HepG2 (cell line): ENCODE measurements around the gene BBIP1. TPM values are rescaled to one million over a fixed set of nuclear protein-coding genes. Genes with fewer than 3 reads are reported as not detected.

Experiments used
- ASH2L ChIP-seq: fragments of 300-600, 200-600 bp; sonication (generic); IDR thresholded peaks from 2 replicates; pipeline ENCODE4 v1.7.0; 2017; ENCODE audit warnings: low read depth, mild to moderate bottlenecking, moderate library complexity, mixed read lengths, low read length; ENCODE audit not compliant: insufficient read length
- ATF3 ChIP-seq: sonication (generic); formaldehyde crosslinking; IDR thresholded peaks from 2 replicates; pipeline ENCODE4 v1.4.0; 2020; ENCODE audit warnings: missing genetic modification reagents
- CREB1 ChIP-seq, 2 experiments: fragments of 450-650 bp in 1 of 2; IDR thresholded peaks; 2 replicates each; pipeline ENCODE4 v1.6.1; 2016 to 2017; ENCODE audit warnings: control low read depth in 1 of 2, mild to moderate bottlenecking in 1 of 2, missing compliant biosample characterization in 1 of 2, missing genetic modification characterization in 1 of 2
- CREBL2 ChIP-seq: sonication (generic); formaldehyde crosslinking; IDR thresholded peaks from 2 replicates; pipeline ENCODE4 v1.8.1; 2023; ENCODE audit warnings: missing genetic modification reagents, mild to moderate bottlenecking, borderline replicate concordance
- HCFC1 ChIP-seq: fragments of 150-350 bp; IDR thresholded peaks from 2 replicates; pipeline ENCODE4 v1.6.1; 2014; ENCODE audit warnings: low read depth, low read length
- HINFP ChIP-seq: sonication (generic); formaldehyde crosslinking; IDR thresholded peaks from 2 replicates; pipeline ENCODE4 v1.4.0; 2020; ENCODE audit warnings: low read depth, mild to moderate bottlenecking, missing genetic modification reagents
- HNRNPH1 ChIP-seq: fragments of 200-400 bp; formaldehyde crosslinking; optimal IDR thresholded peaks from 2 replicates; pipeline ENCODE3; 2017; ENCODE audit warnings: mild to moderate bottlenecking, low read depth, low read length
- HNRNPUL1 ChIP-seq: fragments of 200-400 bp; formaldehyde crosslinking; IDR thresholded peaks from 2 replicates; pipeline ENCODE4 v1.6.1; 2017; ENCODE audit warnings: low read depth, mild to moderate bottlenecking, low read length, moderate library complexity
- KLF9 ChIP-seq: IDR thresholded peaks from 2 replicates; pipeline ENCODE4 v1.6.1; 2016; ENCODE audit warnings: low read depth
- LRRFIP1 ChIP-seq: sonication (generic); formaldehyde crosslinking; conservative IDR thresholded peaks from 2 replicates; pipeline ENCODE4 v1.4.0; 2020; ENCODE audit warnings: missing genetic modification reagents
- NCOR1 ChIP-seq: fragments of 200-600 bp; sonication (generic); IDR thresholded peaks from 2 replicates; pipeline ENCODE4 v1.7.0; 2017; ENCODE audit warnings: antibody characterized with exemption, low read length, borderline replicate concordance
- SIN3A ChIP-seq: IDR thresholded peaks from 2 replicates; pipeline ENCODE4 v1.6.1; 2011; ENCODE audit warnings: low read depth, mild to moderate bottlenecking, control low read depth, low read length, borderline replicate concordance
- SOX5 ChIP-seq: IDR thresholded peaks from 2 replicates; pipeline ENCODE4 v1.6.1; 2016; ENCODE audit warnings: borderline replicate concordance
- SRSF4 ChIP-seq: fragments of 200-400 bp; formaldehyde crosslinking; IDR thresholded peaks from one replicate; pipeline ENCODE4 v1.6.1; 2018; ENCODE audit warnings: mild to moderate bottlenecking, low read depth, low read length, moderate library complexity; ENCODE audit not compliant: poor library complexity, severe bottlenecking
- ZFP82 ChIP-seq: sonication (generic); formaldehyde crosslinking; IDR thresholded peaks from 2 replicates; pipeline ENCODE4 v1.5.1; 2020; ENCODE audit warnings: mild to moderate bottlenecking, missing genetic modification reagents, borderline replicate concordance
- ZNF17 ChIP-seq: sonication (generic); formaldehyde crosslinking; IDR thresholded peaks from 2 replicates; pipeline ENCODE4 v1.5.0; 2020; ENCODE audit warnings: mild to moderate bottlenecking, missing genetic modification reagents
- ZNF296 ChIP-seq: sonication (generic); formaldehyde crosslinking; conservative IDR thresholded peaks from 2 replicates; pipeline ENCODE4 v1.5.0; 2020; ENCODE audit warnings: mild to moderate bottlenecking, missing genetic modification reagents
- ZNF367 ChIP-seq: sonication (generic); formaldehyde crosslinking; IDR thresholded peaks from 2 replicates; pipeline ENCODE4 v1.4.0; 2020; ENCODE audit warnings: missing genetic modification reagents, borderline replicate concordance
- ZNF446 ChIP-seq: sonication (generic); formaldehyde crosslinking; IDR thresholded peaks from 2 replicates; pipeline ENCODE4 v1.5.0; 2020; ENCODE audit warnings: mild to moderate bottlenecking, missing genetic modification reagents
- ZNF547 ChIP-seq: sonication (generic); formaldehyde crosslinking; IDR thresholded peaks from 2 replicates; pipeline ENCODE4 v1.5.1; 2020; ENCODE audit warnings: mild to moderate bottlenecking, missing genetic modification reagents
- ZNF605 ChIP-seq: sonication (generic); formaldehyde crosslinking; IDR thresholded peaks from 2 replicates; pipeline ENCODE4 v1.8.0; 2022; ENCODE audit warnings: mild to moderate bottlenecking, missing genetic modification reagents
- ZNF672 ChIP-seq: sonication (generic); formaldehyde crosslinking; IDR thresholded peaks from 2 replicates; pipeline ENCODE4 v1.8.1; 2022; ENCODE audit warnings: missing genetic modification reagents
- ZNF674 ChIP-seq: sonication (generic); formaldehyde crosslinking; IDR thresholded peaks from 2 replicates; pipeline ENCODE4 v1.5.0; 2020; ENCODE audit warnings: low read depth, mild to moderate bottlenecking, missing genetic modification reagents
- ZNF704 ChIP-seq: sonication (generic); formaldehyde crosslinking; IDR thresholded peaks from 2 replicates; pipeline ENCODE4 v1.8.1; 2023; ENCODE audit warnings: mild to moderate bottlenecking, inconsistent platforms, moderate library complexity, missing genetic modification reagents, borderline replicate concordance
- polyA plus RNA-seq, 8 experiments: library from polyadenylated mRNA; depleted of rRNA in 3 of 8; stranded (reverse) in 7 of 8; unstranded in 1 of 8; fragments of >200 nt; fragmentation: Illumina TruSeq in 4 of 8; extraction: Trizol in 4 of 8; gene quantifications; 2 replicates each; pipeline versions ENCODE4 v1.2.1 to v1.2.3, GENCODE V29; 2011 to 2016; ENCODE audit warnings: low read depth in 4 of 8, missing spikeins in 1 of 8, mixed read lengths in 1 of 8; ENCODE audit not compliant: insufficient read depth in 1 of 8
- total RNA-seq, 5 experiments: library from RNA; depleted of rRNA; stranded (reverse); fragments of >200 nt; fragmentation: Illumina TruSeq; extraction: Trizol; gene quantifications; 2 replicates each; pipeline ENCODE4 v1.2.3, GENCODE V29; 2016; ENCODE audit warnings: low read depth in 1 of 5

BBIP1 gene
- total and polyA plus RNA-seq, 2 of the 13 experiments (the other 11 are each of a cell fraction or from before 2014, with no cell fraction given) = 18.3 to 24.1 TPM

- no peak for TF ChIP-seq LRRFIP1 (CRISPR knock-in tag)
- TF ChIP-seq NCOR1 = no peak; the same call in 1 of the 2 replicates
- no peak for TF ChIP-seq SRSF4
- no peak for TF ChIP-seq KLF9
- no peak for TF ChIP-seq HNRNPUL1
- TF ChIP-seq ZNF296 (CRISPR knock-in tag) = no peak
- no peak for TF ChIP-seq ZNF446 (CRISPR knock-in tag)
- TF ChIP-seq HINFP (CRISPR knock-in tag) = 0 out of 2 replicates have a peak, but pooled peaks have one; percentile 60
- TF ChIP-seq ZNF367 = no peak
- TF ChIP-seq HNRNPH1 = no peak
- TF ChIP-seq CREB1 (IDR thresholded peaks at IDR 0.05) = peak; percentile 54
- TF ChIP-seq CREB1 (CRISPR knock-in tag; IDR thresholded peaks at IDR 0.05) = no peak
- TF ChIP-seq ZNF605 (CRISPR knock-in tag) = no peak
- TF ChIP-seq ZNF704 (CRISPR knock-in tag) = no peak
- no peak; the same call in 1 of the 2 replicates for TF ChIP-seq ZFP82 (CRISPR knock-in tag)
- TF ChIP-seq ASH2L = no peak
- no peak for TF ChIP-seq ZNF674
- no peak for TF ChIP-seq ATF3 (CRISPR knock-in tag)
- no peak for TF ChIP-seq HCFC1
- no peak for TF ChIP-seq CREBL2 (CRISPR knock-in tag)
- peak; percentile 37; the same call in 1 of the 2 replicates for TF ChIP-seq ZNF547
- TF ChIP-seq ZNF17 (CRISPR knock-in tag) = no peak
- TF ChIP-seq SIN3A = peak; percentile 44; the same call in 1 of the 2 replicates
- no peak for TF ChIP-seq ZNF672 (CRISPR knock-in tag)
- peak; percentile 26; the same call in 1 of the 2 replicates for TF ChIP-seq SOX5 (CRISPR knock-in tag)
Observed at GRCh38 chr10:110871298-110872084, 47.5 kb downstream of the BBIP1 start, which contains the start of gene PDCD4 (continued).
